Measurements from ENCODE around the gene PRKCE.
A peak's percentile ranks its signal among the peaks of the same experiment; 100 is the strongest.

Gene PRKCE

GRCh38 chr2:45651415-45652089, at the start of gene PRKCE:
PRKCE (plus strand) TSS chr2:45651675.
- peak; percentile 50 for DNase-seq (ENCODE audit: low read depth)

DNA sequence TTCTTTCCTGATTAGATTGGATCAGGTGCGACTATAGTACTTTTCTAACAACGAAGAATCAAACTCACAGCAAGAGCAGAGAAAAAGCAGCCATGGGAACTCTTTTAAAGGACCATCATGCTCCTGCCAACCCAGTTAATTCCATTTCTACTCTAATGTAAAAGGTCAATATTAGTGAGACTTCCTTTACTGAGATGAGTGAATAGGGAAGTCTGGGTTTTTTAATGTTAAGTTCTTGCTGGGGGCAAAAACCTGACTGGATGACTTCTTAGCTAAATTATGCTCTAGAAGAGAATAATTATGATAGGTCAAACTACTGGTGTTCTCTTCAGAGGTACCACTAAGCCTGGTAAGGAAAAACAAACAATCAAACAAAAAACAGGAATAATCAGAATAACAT, 48.9 kb upstream of the PRKCE start:
- no peak for DNase-seq (ENCODE audit: low read depth)

- no peak for DNase-seq (ENCODE audit: low read depth)
These were observed 46.4 kb upstream of the PRKCE start for GRCh38 chr2:45605116-45605515.

DNA sequence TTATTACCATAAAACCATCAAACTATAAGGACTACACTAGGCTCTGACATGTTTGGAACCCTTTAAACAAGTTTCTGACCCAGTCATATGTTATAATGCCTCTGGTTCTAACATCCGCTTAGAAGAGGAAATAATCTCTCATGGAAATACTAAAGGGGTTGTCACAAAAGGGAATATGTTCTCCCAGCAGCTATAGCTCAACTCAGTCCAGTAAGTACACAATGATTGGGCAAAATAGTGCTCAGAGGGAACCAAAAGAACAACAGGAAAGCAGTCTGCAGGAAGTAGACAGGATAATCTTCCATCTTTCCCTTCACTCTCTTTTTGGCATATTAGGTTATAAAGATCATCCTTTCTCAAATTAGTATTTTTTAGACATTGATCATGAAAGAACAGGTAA, 44.7 kb upstream of the PRKCE start:
- DNase-seq (ENCODE audit: low read depth): no peak

DNA sequence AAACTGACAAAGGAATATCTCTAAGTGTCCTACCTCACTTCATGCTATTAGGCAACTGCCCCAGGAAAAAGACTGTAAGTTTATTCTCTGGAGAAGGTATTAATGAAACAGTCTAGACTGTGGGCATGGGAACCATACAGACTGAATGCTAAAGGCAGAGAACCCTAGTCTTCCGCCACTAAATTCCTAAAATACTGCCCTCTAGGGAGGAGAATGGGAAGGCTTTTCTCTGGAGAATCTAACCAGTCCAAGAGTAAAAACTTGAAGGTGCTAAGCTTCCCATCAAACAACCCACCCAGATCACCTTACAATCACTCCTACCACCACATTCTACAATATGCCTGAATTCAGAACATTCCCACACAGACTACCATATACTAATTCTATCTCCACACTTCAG, 43.8 kb upstream of the PRKCE start:
- no peak for DNase-seq (ENCODE audit: low read depth)

GRCh38 chr2:45610281-45611019, 41.0 kb upstream of the PRKCE start:
- peak; percentile 1 for DNase-seq (ENCODE audit: low read depth)

DNA sequence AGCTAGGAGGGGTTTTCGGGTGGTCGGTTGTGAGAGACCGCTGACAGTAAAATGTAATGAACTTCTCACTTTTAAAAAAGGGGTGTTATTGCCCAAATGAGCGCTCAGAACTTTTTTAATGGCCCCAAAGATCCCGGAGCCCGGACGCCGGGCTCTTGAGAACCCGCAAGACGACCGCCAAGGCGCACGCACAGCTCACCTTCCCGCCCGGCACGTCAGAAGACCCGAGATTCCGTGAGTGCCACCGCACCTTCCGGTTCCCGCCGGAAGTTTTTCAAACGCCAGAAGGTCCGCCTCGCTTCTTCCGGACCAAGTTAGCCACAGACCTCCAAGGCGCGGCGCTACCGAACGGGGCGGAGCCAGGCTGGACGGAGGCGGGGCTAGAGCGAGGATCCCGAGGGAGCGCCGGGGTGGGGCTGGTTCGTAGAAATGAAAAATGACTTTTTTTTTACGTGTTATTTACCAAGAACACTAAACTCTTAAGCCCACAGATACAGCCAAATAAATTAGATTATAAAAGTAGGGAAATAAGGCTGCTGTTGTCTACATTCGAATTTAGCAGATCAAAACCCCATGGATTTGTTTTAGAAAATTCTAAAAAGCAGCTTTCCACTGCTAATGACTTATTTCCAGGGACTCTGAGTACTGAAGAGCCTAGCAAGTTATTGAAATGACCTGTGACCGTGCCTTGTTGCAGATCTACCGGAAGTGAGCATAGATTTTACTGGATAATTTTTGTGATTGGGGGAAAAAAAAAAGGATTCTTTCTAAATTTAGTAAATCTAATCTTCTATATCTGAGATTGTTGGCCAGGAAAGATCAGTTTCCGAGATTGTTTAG, 40.2 kb upstream of the PRKCE start, which contains the start of gene SRBD1:
SRBD1 (minus strand) TSS at position 248 of the 840 bp plus-strand sequence. CDS start 5,826 bp downstream, outside the sequence.
- DNase-seq (ENCODE audit: low read depth): peak; percentile 72

- no peak for DNase-seq (ENCODE audit: low read depth)
These were observed 39.2 kb upstream of the PRKCE start for GRCh38 chr2:45612285-45612684.

GRCh38 chr2:45612731-45613130, 38.7 kb upstream of the PRKCE start:
- no peak for DNase-seq (ENCODE audit: low read depth)

GRCh38 chr2:45614330-45614729, 37.1 kb upstream of the PRKCE start:
- DNase-seq (ENCODE audit: low read depth): no peak

DNA sequence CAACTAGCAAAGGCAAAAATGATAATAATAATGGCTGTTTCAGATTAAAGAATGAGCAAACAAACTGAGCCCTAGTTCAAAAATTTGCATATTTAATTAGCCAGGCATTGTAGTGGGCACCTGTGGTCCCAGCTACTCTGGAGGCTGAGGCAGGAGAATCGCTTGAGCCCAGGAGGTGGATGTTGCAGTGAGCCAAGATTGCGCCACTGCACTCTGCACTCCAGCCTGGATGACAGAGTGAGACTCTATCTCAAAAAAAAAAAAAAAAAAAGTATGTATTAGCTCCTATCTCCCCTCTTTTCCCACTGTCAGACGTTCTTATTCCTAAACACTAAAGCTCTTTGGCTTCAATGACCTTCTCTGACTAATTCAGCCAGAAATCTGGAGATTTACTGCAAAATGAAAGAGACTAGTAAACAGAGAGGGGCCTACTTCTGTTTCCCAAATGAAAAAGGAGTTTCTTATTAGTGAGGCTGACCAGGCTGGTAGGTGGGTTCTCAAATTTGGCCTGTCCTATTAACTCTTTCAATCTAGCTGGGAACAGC, 36.5 kb upstream of the PRKCE start:
- DNase-seq (ENCODE audit: low read depth): no peak

DNA sequence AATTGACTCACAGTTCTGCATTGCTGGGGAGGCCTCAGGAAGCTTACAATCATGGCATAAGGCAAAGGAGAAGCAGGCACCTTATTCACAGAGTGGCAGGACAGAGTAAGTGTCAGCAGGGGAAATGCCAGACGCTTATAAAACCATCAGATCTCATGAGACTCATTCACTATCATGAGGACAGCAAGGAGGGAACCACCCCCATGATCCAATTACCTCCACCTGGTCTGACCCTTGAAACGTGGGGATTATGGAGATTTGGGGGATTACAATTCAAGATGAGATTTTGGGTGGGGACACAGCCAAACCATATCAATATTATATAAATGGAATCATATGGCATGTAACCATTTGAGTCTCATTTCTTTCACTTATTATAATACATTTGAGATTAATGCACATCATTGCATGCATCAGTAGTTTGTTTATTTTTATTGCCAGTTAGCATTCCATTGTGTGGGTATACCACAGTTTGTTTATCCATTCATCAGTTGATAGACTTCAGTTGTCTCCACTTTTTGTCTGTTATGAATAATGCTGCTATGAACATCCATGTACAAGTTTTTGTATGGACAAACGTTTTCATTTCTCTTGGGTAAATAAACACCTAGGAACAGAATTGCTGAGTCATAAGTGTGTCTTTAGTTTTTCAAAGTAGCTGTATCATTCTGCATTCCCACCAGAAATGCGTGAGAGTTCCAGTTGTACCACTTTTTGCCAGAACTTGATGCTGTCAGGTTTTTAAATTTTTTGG, 34.6 kb upstream of the PRKCE start:
- DNase-seq (ENCODE audit: low read depth): no peak

- DNase-seq (ENCODE audit: low read depth): no peak
These were observed 34.0 kb upstream of the PRKCE start for GRCh38 chr2:45617496-45617895.

DNA sequence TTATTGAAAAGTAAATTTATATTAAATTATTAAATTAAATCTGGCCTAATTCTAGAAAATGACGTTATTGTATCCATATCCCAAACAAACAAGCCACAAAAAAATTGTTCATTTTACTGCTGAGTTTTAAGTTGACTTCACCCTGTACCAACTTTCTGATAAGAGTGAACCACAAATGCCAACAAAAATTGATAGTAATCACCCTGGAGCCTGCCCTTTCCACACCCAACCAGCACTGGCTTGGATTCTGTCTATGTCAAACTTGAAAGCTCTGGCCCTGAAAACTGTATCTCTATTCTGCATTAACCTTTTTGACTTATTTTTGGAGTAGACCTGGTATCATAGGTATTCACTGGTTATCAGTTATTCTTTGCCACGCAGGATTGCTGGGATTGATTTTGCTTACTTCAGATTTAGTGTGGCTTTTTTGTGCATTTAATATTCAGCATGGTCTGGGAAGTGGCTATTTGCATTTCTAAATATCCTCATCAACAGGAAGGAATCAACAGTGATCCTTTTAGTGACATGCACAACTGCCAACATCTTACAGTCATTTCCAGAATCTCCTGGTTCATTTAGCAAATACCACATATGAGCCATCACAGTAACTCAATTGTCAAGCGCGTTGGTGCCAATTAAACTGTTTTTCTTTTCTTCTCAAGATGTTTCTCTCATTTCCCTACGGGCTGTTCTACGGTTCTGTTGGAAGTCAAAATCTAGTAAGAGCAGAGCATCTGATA, 29.0 kb upstream of the PRKCE start:
- DNase-seq (ENCODE audit: low read depth): no peak

DNA sequence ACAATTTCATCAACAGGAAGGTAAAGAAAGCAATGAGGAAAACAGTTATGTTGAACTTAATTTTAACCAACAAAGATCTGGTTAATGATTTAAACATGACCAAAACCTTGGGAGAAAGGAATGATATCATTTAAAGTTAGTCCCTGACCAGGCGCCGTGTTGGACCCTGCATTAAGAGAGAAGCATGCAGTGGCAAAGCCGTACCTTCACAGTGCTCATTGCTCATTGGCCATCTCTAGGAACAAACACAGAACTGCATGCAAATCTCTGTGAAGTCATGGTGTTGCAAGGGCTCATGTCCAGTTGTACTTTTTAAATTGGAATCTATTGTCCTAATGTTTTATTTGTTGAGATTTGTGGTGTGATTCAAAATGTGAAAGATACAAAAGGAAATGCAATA, 28.4 kb upstream of the PRKCE start:
- DNase-seq (ENCODE audit: low read depth): no peak

- DNase-seq (ENCODE audit: low read depth): no peak
These were observed 25.7 kb upstream of the PRKCE start for GRCh38 chr2:45625824-45626223.

- DNase-seq (ENCODE audit: low read depth): no peak
These were observed 24.9 kb upstream of the PRKCE start for GRCh38 chr2:45626387-45627221.

GRCh38 chr2:45627911-45628310, 23.6 kb upstream of the PRKCE start:
- no peak for DNase-seq (ENCODE audit: low read depth)

DNA sequence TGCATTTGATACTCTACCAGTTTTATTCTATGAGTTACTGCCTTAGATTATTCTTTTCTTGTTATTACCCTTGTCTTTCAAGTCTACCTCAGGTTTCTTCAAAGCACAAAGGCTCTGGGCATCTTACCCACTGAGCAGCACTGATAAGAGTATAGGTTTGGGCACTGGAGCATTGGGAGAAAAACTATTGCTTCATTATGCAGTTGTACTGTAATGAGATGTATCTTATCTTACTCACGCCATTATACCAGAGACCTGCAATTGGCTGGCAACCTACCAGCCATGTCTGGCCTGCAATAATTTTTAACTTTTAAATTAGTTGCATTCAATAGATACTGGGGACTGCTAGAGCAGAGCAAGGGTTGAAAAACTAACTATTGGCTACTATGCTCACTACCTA, 21.5 kb upstream of the PRKCE start:
- DNase-seq (ENCODE audit: low read depth): no peak

- no peak for DNase-seq (ENCODE audit: low read depth)
These were observed 20.2 kb upstream of the PRKCE start for GRCh38 chr2:45631319-45631718.

All from activated T-cell treated with anti-CD3 and anti-CD28 coated beads for 1 hour (primary cell).